ENCODE data around the gene ANKRD44.

The ANKRD44 gene

GRCh38 chr2:197138506-197138905 is 172.1 kb downstream of the ANKRD44 start:
- DNase-seq, result no peak

- no peak for DNase-seq
These were observed 172.6 kb downstream of the ANKRD44 start for GRCh38 chr2:197137826-197138477.

- no peak for DNase-seq
These were observed 173.3 kb downstream of the ANKRD44 start for GRCh38 chr2:197137231-197137630.

GRCh38 chr2:197136452-197136851 is 174.1 kb downstream of the ANKRD44 start:
- DNase-seq, result no peak

- DNase-seq, result no peak
These were observed 174.8 kb downstream of the ANKRD44 start for GRCh38 chr2:197135806-197136205.

GRCh38 chr2:197134206-197134605 is 176.4 kb downstream of the ANKRD44 start:
- no peak for DNase-seq

GRCh38 chr2:197131558-197131855 is 179.1 kb downstream of the ANKRD44 start:
- DNase-seq, result no peak

GRCh38 chr2:197130318-197130717 is 180.3 kb downstream of the ANKRD44 start:
- no peak for DNase-seq

GRCh38 chr2:197128897-197129296 is 181.7 kb downstream of the ANKRD44 start:
- DNase-seq, result no peak

GRCh38 chr2:197128126-197128525 is 182.5 kb downstream of the ANKRD44 start:
- DNase-seq, result no peak

- DNase-seq, result no peak
These were observed 183.8 kb downstream of the ANKRD44 start for GRCh38 chr2:197126630-197127352.

GRCh38 chr2:197124639-197125390 is 185.8 kb downstream of the ANKRD44 start:
- no peak for DNase-seq

- DNase-seq, result no peak
These were observed 187.8 kb downstream of the ANKRD44 start for GRCh38 chr2:197122821-197123220.

- DNase-seq, result no peak
These were observed 188.7 kb downstream of the ANKRD44 start for GRCh38 chr2:197121756-197122385.

GRCh38 chr2:197121255-197121654 is 189.3 kb downstream of the ANKRD44 start:
- no peak for DNase-seq

GRCh38 chr2:197116306-197116879 is 194.2 kb downstream of the ANKRD44 start:
- DNase-seq, result no peak

GRCh38 chr2:197115325-197115724 is 195.3 kb downstream of the ANKRD44 start:
- DNase-seq, result no peak

GRCh38 chr2:197113275-197113711 is 197.3 kb downstream of the ANKRD44 start:
- no peak for DNase-seq

- DNase-seq, result no peak
These were observed 201.3 kb downstream of the ANKRD44 start for GRCh38 chr2:197109326-197109725.

GRCh38 chr2:197108758-197109157 is 201.8 kb downstream of the ANKRD44 start:
- DNase-seq, result no peak

GRCh38 chr2:197107291-197108269 is 203.0 kb downstream of the ANKRD44 start:
- no peak for DNase-seq

- DNase-seq, result no peak
These were observed 207.2 kb downstream of the ANKRD44 start for GRCh38 chr2:197103363-197103762.

Measured in effector CD8-positive, alpha-beta T cell (primary cell).